A549 (cell line): ENCODE measurements around the gene FOXO3. TPM values are rescaled to one million over a fixed set of nuclear protein-coding genes. Genes with fewer than 3 reads are reported as not detected.
"Not testable (repeated sequence)": the region's sequence is repeated elsewhere in the genome, so short reads cannot be mapped to it uniquely, and the experiment has no call there.

Experiments used
- ATAC-seq, 2 experiments: fragments of 200-7000 bp in 1 of 2; fragments of >200 bp in 1 of 2; cut with Nextera tagmentation in 1 of 2; cut with Tn5 transposase in 1 of 2; 3 replicates each; pipeline versions ENCODE4 v1.8.0 to v1.9.1; 2018 to 2020; ENCODE audit warnings: mild to moderate bottlenecking in 1 of 2, moderate library complexity in 1 of 2
- CTCF ChIA-PET: fragments of 300-600 bp; sonication (Branson Sonifier 250); formaldehyde crosslinking; extraction: SDS; loops from one replicate; lab custom pipeline; 2021; ENCODE audit warnings: antibody characterized with exemption, inconsistent platforms; lab: Yijun Ruan, JAX
- POLR2A ChIA-PET: fragments of 350-600 bp; formaldehyde crosslinking; extraction: SDS; loops from one replicate; lab custom pipeline; 2021; ENCODE audit warnings: antibody characterized with exemption, inconsistent platforms; lab: Yijun Ruan, JAX
- DNase-seq, 2 experiments: peaks; one replicate each; pipeline versions ENCODE4 v3.0.0 to v3.0.0-alpha.2; 2011 to 2016; ENCODE audit warnings: low read depth in 1 of 2, low spot score in 1 of 2
- FAIRE-seq: peaks from 2 replicates; lab custom pipeline; 2011; peaks lifted over from hg19 to GRCh38; lab: Jason Lieb, UNC
- H3K27ac ChIP-seq, 2 experiments: fragments of >200 bp; sonication (Bioruptor Twin); formaldehyde crosslinking; 3 replicates each; pipeline ENCODE4 v1.5.1; 2016 to 2017
- H3K4me1 ChIP-seq: fragments of >200 bp; sonication (Bioruptor Twin); formaldehyde crosslinking; 3 replicates; pipeline ENCODE4 v1.6.1; 2016
- H3K4me2 ChIP-seq: fragments of >200 bp; sonication (Bioruptor Twin); formaldehyde crosslinking; 3 replicates; pipeline ENCODE4 v1.6.1; 2016
- H3K4me3 ChIP-seq: fragments of >200 bp; sonication (Bioruptor Twin); formaldehyde crosslinking; 3 replicates; pipeline ENCODE4 v1.5.1; 2016
- H3K9me3 ChIP-seq: fragments of >200 bp; sonication (Bioruptor Twin); formaldehyde crosslinking; 3 replicates; pipeline ENCODE4 v1.6.1; 2016
- BHLHE40 ChIP-seq: IDR thresholded peaks from 2 replicates; pipeline ENCODE4 v1.6.1; 2012; ENCODE audit warnings: low read depth, low read length, inconsistent platforms
- CBX2 ChIP-seq: fragments of 200-600 bp; sonication (generic); IDR thresholded peaks from 2 replicates; pipeline ENCODE4 v1.6.1; 2016; ENCODE audit warnings: low read depth, mild to moderate bottlenecking, borderline replicate concordance
- CEBPB ChIP-seq, 2 experiments: fragments of >200 bp in 1 of 2; sonication (Bioruptor Twin) in 1 of 2; formaldehyde crosslinking in 1 of 2; IDR thresholded peaks; 2 replicates each; pipeline ENCODE4 v1.6.1; 2012 to 2016
- CHD2 ChIP-seq: fragments of 150-350 bp; IDR thresholded peaks from 2 replicates; pipeline ENCODE4 v1.6.1; 2014; ENCODE audit warnings: low read length; ENCODE audit not compliant: partially characterized antibody
- EHF ChIP-seq: fragments of 250-450 bp; sonication (Bioruptor Pico); IDR thresholded peaks from 2 replicates; pipeline ENCODE4 v1.5.0; 2020; ENCODE audit warnings: mild to moderate bottlenecking
- EHMT2 ChIP-seq: fragments of 200-600 bp; sonication (generic); IDR thresholded peaks from 2 replicates; pipeline ENCODE4 v1.6.1; 2016; ENCODE audit warnings: antibody characterized with exemption, low read depth, mild to moderate bottlenecking, moderate library complexity
- EP300 ChIP-seq, 2 experiments: fragments of >200 bp; sonication (Bioruptor Twin); formaldehyde crosslinking; IDR thresholded peaks; 2 replicates in 1 of 2; 3 replicates in 1 of 2; pipeline ENCODE4 v1.6.1; 2016 to 2017
- ESRRA ChIP-seq: fragments of 150-350 bp; IDR thresholded peaks from 2 replicates; pipeline ENCODE4 v1.6.1; 2014; ENCODE audit warnings: mild to moderate bottlenecking, low read length, borderline replicate concordance
- FOSB ChIP-seq: fragments of 250-450 bp; sonication (Bioruptor Pico); IDR thresholded peaks from 2 replicates; pipeline ENCODE4 v1.5.0; 2020; ENCODE audit warnings: mild to moderate bottlenecking, moderate library complexity
- FOSL2 ChIP-seq, 2 experiments: fragments of 450-650 bp in 1 of 2; fragments of >200 bp in 1 of 2; sonication (Bioruptor Twin) in 1 of 2; formaldehyde crosslinking; IDR thresholded peaks; 2 replicates each; pipeline versions ENCODE4 v1.5.0 to v1.6.1; 2016 to 2020; ENCODE audit warnings: mild to moderate bottlenecking in 1 of 2, moderate library complexity in 1 of 2
- GATA3 ChIP-seq: IDR thresholded peaks from 2 replicates; pipeline ENCODE4 v1.6.1; 2012; ENCODE audit warnings: borderline replicate concordance
- HDAC2 ChIP-seq: fragments of 200-600 bp; sonication (generic); IDR thresholded peaks from 2 replicates; pipeline ENCODE4 v1.6.1; 2016
- HEYL ChIP-seq: fragments of 250-450 bp; sonication (Bioruptor Pico); IDR thresholded peaks from 2 replicates; pipeline ENCODE4 v1.8.0; 2021; ENCODE audit warnings: mild to moderate bottlenecking, moderate library complexity
- HOXA7 ChIP-seq: fragments of 250-450 bp; sonication (Bioruptor Pico); IDR thresholded peaks from 2 replicates; pipeline ENCODE4 v1.5.0; 2020; ENCODE audit warnings: mild to moderate bottlenecking, moderate library complexity
- JUN ChIP-seq, 2 experiments: fragments of >200 bp; sonication (Bioruptor Twin); formaldehyde crosslinking; IDR thresholded peaks; 2 replicates in 1 of 2; 3 replicates in 1 of 2; pipeline ENCODE4 v1.6.1; 2016 to 2017
- KDM1A ChIP-seq: fragments of 200-600 bp; sonication (generic); IDR thresholded peaks from 2 replicates; pipeline ENCODE4 v1.6.1; 2016; ENCODE audit warnings: low read depth, mild to moderate bottlenecking
- KDM5A ChIP-seq: fragments of 200-600 bp; sonication (generic); IDR thresholded peaks from 2 replicates; pipeline ENCODE4 v1.6.1; 2016; ENCODE audit warnings: antibody characterized with exemption, mild to moderate bottlenecking
- MAZ ChIP-seq: fragments of 150-350 bp; IDR thresholded peaks from 2 replicates; pipeline ENCODE4 v1.6.1; 2014; ENCODE audit warnings: antibody characterized with exemption, low read depth, low read length, borderline replicate concordance
- MYC ChIP-seq: IDR thresholded peaks from 2 replicates; pipeline ENCODE4 v1.6.1; 2012; ENCODE audit warnings: mild to moderate bottlenecking, inconsistent platforms, low read length, improper control_type of control experiment, borderline replicate concordance
- NFE2L2 ChIP-seq: fragments of 150-350 bp; conservative IDR thresholded peaks from 2 replicates; pipeline ENCODE4 v1.6.1; 2014; ENCODE audit warnings: low read length
- NR3C1 ChIP-seq: fragments of >200 bp; sonication (Bioruptor Twin); formaldehyde crosslinking; IDR thresholded peaks from 3 replicates; pipeline ENCODE4 v1.6.1; 2017
- POLR2A ChIP-seq: IDR thresholded peaks from 2 replicates; pipeline ENCODE4 v1.6.1; 2012; ENCODE audit warnings: mild to moderate bottlenecking, low read length
- POLR2AphosphoS2 ChIP-seq: conservative IDR thresholded peaks from 2 replicates; pipeline ENCODE4 v1.6.1; 2012; ENCODE audit warnings: low read length, improper control_type of control experiment, inconsistent platforms
- RAD21 ChIP-seq, 2 experiments: fragments of >200 bp in 1 of 2; sonication (Bioruptor Twin) in 1 of 2; formaldehyde crosslinking in 1 of 2; IDR thresholded peaks in 1 of 2; conservative IDR thresholded peaks in 1 of 2; 2 replicates in 1 of 2; 3 replicates in 1 of 2; pipeline ENCODE4 v1.6.1; 2012 to 2018; ENCODE audit warnings: inconsistent platforms in 1 of 2
- RARB ChIP-seq: fragments of 250-450 bp; sonication (Bioruptor Pico); IDR thresholded peaks from 2 replicates; pipeline ENCODE4 v1.8.0; 2021; ENCODE audit warnings: mild to moderate bottlenecking, moderate library complexity
- RFX5 ChIP-seq: fragments of 450-650 bp; IDR thresholded peaks from 2 replicates; pipeline ENCODE4 v1.7.1; 2014; ENCODE audit warnings: antibody characterized with exemption, mild to moderate bottlenecking, moderate library complexity
- SMC3 ChIP-seq: fragments of >200 bp; sonication (Bioruptor Twin); formaldehyde crosslinking; IDR thresholded peaks from 3 replicates; pipeline ENCODE4 v1.6.1; 2018; ENCODE audit warnings: inconsistent platforms
- SREBF2 ChIP-seq: fragments of 450-650 bp; IDR thresholded peaks from 2 replicates; pipeline ENCODE4 v1.6.1; 2014; ENCODE audit warnings: mild to moderate bottlenecking, moderate library complexity
- TP53 ChIP-seq: fragments of 250-450 bp; sonication (Bioruptor Pico); IDR thresholded peaks from 2 replicates; pipeline ENCODE4 v1.5.0; 2021; ENCODE audit warnings: mild to moderate bottlenecking, moderate library complexity
- ZFP36 ChIP-seq: fragments of 450-650 bp; IDR thresholded peaks from 2 replicates; pipeline ENCODE4 v1.6.1; 2014; ENCODE audit warnings: borderline replicate concordance; ENCODE audit not compliant: partially characterized antibody
- ZNF302 ChIP-seq: fragments of 250-450 bp; sonication (Bioruptor Pico); IDR thresholded peaks from 2 replicates; pipeline ENCODE4 v1.9.0; 2021; ENCODE audit warnings: inconsistent platforms, mild to moderate bottlenecking, moderate library complexity
- WGBS: methylation state at CpG from one replicate; pipeline ENCODE4 v1.1.6; 2017; ENCODE audit errors: missing lambda C conversion rate; 5-methylcytosine and 5-hydroxymethylcytosine counted together
- polyA plus RNA-seq, 4 experiments: library from polyadenylated mRNA; depleted of rRNA in 3 of 4; stranded (reverse); fragments of >200 nt; fragmentation: RNase III in 1 of 4; extraction: RNeasy Plus Mini Kit Qiagen cat#74134 plus additional on column Dnase treatment in 1 of 4; gene quantifications; 2 replicates in 3 of 4; 3 replicates in 1 of 4; pipeline ENCODE4 v1.2.3, GENCODE V29; 2011 to 2017
- TF ChIP-seq, protein P1 (sequence below): IDR thresholded peaks from 2 replicates; pipeline ENCODE4 v1.6.1; 2012
- TF ChIP-seq, protein P2 (sequence below): fragments of 450-650 bp; IDR thresholded peaks from 2 replicates; pipeline ENCODE4 v1.6.1; 2014; ENCODE audit warnings: antibody characterized with exemption
- TF ChIP-seq, protein P3 (sequence below): fragments of 150-350 bp; IDR thresholded peaks from 2 replicates; pipeline ENCODE4 v1.6.1; 2014; ENCODE audit warnings: low read depth, mild to moderate bottlenecking, low read length

FOXO3 gene
- polyA plus RNA-seq, 2 of the 4 experiments (the other 2 are of a cell fraction): 4.6 to 7.5 TPM

DNA sequence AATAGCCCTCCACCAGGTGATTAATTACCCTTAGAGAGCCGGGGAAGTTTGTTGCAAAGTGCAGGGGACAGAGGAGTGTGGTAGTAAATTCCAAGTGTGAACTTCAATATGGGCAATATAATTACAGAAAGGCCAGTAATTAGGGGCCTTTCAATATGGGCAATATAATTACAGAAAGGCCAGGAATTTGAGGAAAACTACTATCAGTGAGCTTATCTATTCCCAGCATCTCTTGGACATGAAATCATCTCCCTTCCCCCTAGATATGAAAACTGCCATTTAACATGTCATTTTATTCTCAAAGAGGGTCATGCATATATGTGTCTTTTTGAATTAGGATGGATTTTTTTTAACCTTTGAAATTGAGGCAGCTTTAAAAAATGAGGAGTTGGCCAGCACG, 102.0 kb downstream of the FOXO3 start:
- ChIA-PET CTCF (no interaction called here), POLR2A (no interaction called here)
- no peak for FAIRE-seq
- Histone ChIP-seq H3K9me3 (no peaks in the 10 kb centered on the region), H3K4me1 (no peaks in the 10 kb centered on the region)
- ATAC-seq: no peak
- WGBS: 77% methylated on average over 2 of the region's 2 CpGs
- TF ChIP-seq EHF (CRISPR knock-in tag): no peak
- TF ChIP-seq BHLHE40: no peak
- no peak for TF ChIP-seq HDAC2
- no peak for TF ChIP-seq RAD21 (conservative IDR thresholded peaks at IDR 0.05 in 1 of 2, IDR thresholded peaks at IDR 0.05 in 1 of 2)
- no peak for TF ChIP-seq CBX2
- TF ChIP-seq SMC3: no peak
- no peak for TF ChIP-seq GATA3
- TF ChIP-seq RFX5: no peak
- no peak for TF ChIP-seq CHD2
- TF ChIP-seq MAZ: no peak
- TF ChIP-seq, protein P1, sequence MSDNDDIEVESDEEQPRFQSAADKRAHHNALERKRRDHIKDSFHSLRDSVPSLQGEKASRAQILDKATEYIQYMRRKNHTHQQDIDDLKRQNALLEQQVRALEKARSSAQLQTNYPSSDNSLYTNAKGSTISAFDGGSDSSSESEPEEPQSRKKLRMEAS: no peak
- no peak for TF ChIP-seq TP53 (CRISPR knock-in tag)
- TF ChIP-seq, protein P2, sequence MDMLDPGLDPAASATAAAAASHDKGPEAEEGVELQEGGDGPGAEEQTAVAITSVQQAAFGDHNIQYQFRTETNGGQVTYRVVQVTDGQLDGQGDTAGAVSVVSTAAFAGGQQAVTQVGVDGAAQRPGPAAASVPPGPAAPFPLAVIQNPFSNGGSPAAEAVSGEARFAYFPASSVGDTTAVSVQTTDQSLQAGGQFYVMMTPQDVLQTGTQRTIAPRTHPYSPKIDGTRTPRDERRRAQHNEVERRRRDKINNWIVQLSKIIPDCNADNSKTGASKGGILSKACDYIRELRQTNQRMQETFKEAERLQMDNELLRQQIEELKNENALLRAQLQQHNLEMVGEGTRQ: no peak
- no peak for TF ChIP-seq EHMT2
- no peak for TF ChIP-seq MYC
- TF ChIP-seq, protein P3, sequence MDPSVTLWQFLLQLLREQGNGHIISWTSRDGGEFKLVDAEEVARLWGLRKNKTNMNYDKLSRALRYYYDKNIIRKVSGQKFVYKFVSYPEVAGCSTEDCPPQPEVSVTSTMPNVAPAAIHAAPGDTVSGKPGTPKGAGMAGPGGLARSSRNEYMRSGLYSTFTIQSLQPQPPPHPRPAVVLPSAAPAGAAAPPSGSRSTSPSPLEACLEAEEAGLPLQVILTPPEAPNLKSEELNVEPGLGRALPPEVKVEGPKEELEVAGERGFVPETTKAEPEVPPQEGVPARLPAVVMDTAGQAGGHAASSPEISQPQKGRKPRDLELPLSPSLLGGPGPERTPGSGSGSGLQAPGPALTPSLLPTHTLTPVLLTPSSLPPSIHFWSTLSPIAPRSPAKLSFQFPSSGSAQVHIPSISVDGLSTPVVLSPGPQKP: no peak
- no peak for TF ChIP-seq JUN (IDR thresholded peaks at IDR 0.05)
- TF ChIP-seq KDM5A: no peak
- TF ChIP-seq, all 56 proteins: peak for 0
- no peak overlapping the region for H3K27ac ChIP-seq
- H3K4me2 ChIP-seq: no peak overlapping the region
- no peak for DNase-seq
- H3K4me3 ChIP-seq: no peak overlapping the region

DNA sequence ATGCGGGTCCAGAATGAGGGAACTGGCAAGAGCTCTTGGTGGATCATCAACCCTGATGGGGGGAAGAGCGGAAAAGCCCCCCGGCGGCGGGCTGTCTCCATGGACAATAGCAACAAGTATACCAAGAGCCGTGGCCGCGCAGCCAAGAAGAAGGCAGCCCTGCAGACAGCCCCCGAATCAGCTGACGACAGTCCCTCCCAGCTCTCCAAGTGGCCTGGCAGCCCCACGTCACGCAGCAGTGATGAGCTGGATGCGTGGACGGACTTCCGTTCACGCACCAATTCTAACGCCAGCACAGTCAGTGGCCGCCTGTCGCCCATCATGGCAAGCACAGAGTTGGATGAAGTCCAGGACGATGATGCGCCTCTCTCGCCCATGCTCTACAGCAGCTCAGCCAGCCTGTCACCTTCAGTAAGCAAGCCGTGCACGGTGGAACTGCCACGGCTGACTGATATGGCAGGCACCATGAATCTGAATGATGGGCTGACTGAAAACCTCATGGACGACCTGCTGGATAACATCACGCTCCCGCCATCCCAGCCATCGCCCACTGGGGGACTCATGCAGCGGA, 102.9 kb downstream of the FOXO3 start:
- H3K4me3 ChIP-seq, DNase-seq, POLR2A ChIA-PET, ATAC-seq, H3K4me1 ChIP-seq, H3K4me2 ChIP-seq, FAIRE-seq, H3K9me3 ChIP-seq, CTCF ChIA-PET, H3K27ac ChIP-seq: not testable (repeated sequence)
- 97% methylated on average over 12 of the region's 30 CpGs for WGBS

DNA sequence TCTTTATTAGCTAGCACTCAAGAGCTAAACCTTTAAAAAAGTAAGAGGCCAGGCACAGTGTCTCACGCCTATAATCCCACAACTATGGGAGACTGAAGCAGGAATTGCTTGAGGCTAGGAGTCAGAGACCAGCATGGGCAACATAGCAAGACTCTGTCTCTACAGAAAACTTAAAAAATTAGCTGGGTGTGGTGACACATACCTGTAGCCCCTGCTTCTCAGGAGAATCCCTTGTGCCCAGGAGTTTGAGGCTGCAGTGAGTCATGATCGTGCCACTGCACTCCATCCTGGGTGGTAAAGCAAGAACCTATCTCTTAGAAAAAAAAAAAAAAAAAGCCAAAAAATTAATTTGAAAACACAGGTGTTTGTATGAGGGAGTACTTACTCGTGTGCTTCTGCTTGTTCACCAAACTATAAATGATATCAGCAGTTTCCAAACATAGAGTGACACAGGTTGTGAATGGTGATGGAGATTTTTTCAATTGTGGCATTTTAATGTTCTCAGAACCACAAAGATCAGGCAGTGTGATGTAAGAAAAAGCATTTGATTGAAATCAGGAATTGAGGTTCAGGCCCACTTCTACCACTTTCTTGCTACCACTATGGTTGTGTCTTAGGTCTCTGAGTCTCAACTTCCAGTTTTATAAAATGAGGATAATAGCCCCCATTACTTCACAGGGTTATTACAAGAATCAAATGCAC, 104.9 kb downstream of the FOXO3 start:
- FAIRE-seq: no peak
- no peak overlapping the region for H3K4me2 ChIP-seq
- no peak for DNase-seq
- whole genome bisulfite sequencing: 85% methylated on average over 3 of the region's 3 CpGs
- no peak overlapping the region for H3K4me3 ChIP-seq
- ChIA-PET CTCF (no interaction called here), POLR2A (no interaction called here)
- no peak overlapping the region for H3K27ac ChIP-seq
- ATAC-seq: no peak
- H3K9me3 ChIP-seq: no peaks in the 10 kb centered on the region
- H3K4me1 ChIP-seq: no peaks in the 10 kb centered on the region
- no peak for TF ChIP-seq FOSB (CRISPR knock-in tag)
- no peak for TF ChIP-seq ZNF302 (CRISPR knock-in tag)
- TF ChIP-seq, protein P1: no peak
- no peak for TF ChIP-seq EP300 (IDR thresholded peaks at IDR 0.05)
- no peak for TF ChIP-seq POLR2AphosphoS2
- TF ChIP-seq NFE2L2: no peak
- TF ChIP-seq KDM1A: no peak
- no peak for TF ChIP-seq ZFP36
- no peak for TF ChIP-seq ESRRA
- no peak for TF ChIP-seq HEYL (CRISPR knock-in tag)
- no peak for TF ChIP-seq RARB (CRISPR knock-in tag)
- no peak for TF ChIP-seq TP53 (CRISPR knock-in tag)
- TF ChIP-seq SREBF2: no peak
- TF ChIP-seq HOXA7: no peak
- TF ChIP-seq POLR2A: no peak
- no peak for TF ChIP-seq CEBPB (IDR thresholded peaks at IDR 0.05)
- TF ChIP-seq NR3C1: no peak
- no peak for TF ChIP-seq FOSL2 (IDR thresholded peaks at IDR 0.05)
- no peak for TF ChIP-seq FOSL2 (CRISPR knock-in tag; IDR thresholded peaks at IDR 0.05)
- TF ChIP-seq GATA3: no peak
